C4-2B (cell line): ENCODE results near the gene TSPEAR.

Source experiments
- ZFX ChIP-seq: fragments of 450-650 bp; IDR thresholded peaks from 2 replicates; pipeline ENCODE4 v1.6.1; 2017
- TF ChIP-seq, protein P1 (sequence below): fragments of 450-650 bp; conservative IDR thresholded peaks from 2 replicates; pipeline ENCODE4 v1.5.1; 2017; ENCODE audit warnings: mild to moderate bottlenecking

DNA sequence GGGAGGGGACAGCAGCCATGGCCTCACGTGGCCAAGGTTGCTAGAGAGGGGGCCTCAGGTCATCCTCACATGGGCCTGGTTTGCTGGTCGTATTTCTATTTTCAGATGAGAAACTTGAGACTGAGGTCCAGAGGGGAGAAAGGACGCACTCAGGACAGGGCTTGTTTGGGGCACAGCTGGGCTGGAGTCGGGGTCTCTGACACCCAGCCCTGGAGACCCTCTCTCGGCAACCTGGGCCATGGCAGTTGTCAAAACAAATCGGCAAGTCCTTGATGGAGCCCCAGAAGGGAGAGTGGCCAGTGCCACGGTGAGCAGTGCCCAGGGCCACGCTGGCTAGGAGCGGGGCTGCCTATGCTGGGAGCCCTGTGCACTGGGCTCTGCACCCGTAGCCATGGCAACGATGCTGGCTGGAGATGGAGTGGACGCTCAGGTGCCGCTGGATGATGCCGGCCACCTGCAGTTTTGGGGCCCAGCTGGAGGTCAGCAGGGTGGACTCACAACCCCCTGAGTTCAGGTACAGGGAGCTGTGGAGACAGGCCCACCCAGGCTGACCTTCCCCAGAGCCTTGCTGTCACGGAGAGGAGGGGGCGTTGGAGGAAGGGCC lies 244.9 kb downstream of the TSPEAR start:
- TF ChIP-seq ZFX: no peak
- TF ChIP-seq, protein P1, sequence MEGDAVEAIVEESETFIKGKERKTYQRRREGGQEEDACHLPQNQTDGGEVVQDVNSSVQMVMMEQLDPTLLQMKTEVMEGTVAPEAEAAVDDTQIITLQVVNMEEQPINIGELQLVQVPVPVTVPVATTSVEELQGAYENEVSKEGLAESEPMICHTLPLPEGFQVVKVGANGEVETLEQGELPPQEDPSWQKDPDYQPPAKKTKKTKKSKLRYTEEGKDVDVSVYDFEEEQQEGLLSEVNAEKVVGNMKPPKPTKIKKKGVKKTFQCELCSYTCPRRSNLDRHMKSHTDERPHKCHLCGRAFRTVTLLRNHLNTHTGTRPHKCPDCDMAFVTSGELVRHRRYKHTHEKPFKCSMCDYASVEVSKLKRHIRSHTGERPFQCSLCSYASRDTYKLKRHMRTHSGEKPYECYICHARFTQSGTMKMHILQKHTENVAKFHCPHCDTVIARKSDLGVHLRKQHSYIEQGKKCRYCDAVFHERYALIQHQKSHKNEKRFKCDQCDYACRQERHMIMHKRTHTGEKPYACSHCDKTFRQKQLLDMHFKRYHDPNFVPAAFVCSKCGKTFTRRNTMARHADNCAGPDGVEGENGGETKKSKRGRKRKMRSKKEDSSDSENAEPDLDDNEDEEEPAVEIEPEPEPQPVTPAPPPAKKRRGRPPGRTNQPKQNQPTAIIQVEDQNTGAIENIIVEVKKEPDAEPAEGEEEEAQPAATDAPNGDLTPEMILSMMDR: no peak
